ENCODE data around the gene FRYL. TPM values are rescaled to one million over a fixed set of nuclear protein-coding genes. Genes with fewer than 3 reads are reported as not detected.

FRYL gene
- total RNA-seq, 1 experiment from 2014 or later = 53.9 TPM

DNA sequence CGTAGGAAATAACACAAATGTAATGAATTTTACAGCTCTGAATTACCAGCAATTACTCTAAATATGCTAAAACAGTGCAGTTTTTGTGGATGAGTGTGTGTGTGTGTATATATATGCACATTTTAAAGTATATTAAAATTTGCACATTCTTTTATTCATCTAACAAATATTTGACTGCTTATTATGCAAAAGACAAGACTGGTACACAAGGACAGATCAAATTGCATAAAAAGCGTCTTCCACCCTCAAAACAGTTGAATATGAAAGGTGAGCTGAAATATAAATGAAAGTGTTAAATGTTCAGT, 276.1 kb downstream of the FRYL start:
- no peaks in the 10 kb centered on the region for H3K9me3 Mint-ChIP-seq (ENCODE audit: unreplicated experiment)
- ChIA-PET POLR2A (no interaction called here), CTCF (interaction anchor here (0.6 kb wide), 2 partner anchors 8 to 176 kb away, joined by 3 read pairs; no protein-coding TSS in a partner anchor)
- no peak for DNase-seq (ENCODE audit: unreplicated experiment)
- intact Hi-C loops (cut with micrococcal nuclease) = no loop called here
- TF ChIP-seq, protein P1, sequence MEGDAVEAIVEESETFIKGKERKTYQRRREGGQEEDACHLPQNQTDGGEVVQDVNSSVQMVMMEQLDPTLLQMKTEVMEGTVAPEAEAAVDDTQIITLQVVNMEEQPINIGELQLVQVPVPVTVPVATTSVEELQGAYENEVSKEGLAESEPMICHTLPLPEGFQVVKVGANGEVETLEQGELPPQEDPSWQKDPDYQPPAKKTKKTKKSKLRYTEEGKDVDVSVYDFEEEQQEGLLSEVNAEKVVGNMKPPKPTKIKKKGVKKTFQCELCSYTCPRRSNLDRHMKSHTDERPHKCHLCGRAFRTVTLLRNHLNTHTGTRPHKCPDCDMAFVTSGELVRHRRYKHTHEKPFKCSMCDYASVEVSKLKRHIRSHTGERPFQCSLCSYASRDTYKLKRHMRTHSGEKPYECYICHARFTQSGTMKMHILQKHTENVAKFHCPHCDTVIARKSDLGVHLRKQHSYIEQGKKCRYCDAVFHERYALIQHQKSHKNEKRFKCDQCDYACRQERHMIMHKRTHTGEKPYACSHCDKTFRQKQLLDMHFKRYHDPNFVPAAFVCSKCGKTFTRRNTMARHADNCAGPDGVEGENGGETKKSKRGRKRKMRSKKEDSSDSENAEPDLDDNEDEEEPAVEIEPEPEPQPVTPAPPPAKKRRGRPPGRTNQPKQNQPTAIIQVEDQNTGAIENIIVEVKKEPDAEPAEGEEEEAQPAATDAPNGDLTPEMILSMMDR (IDR thresholded peaks at IDR 0.05; ENCODE audit: unreplicated experiment) = no peak
- H3K4me3 Mint-ChIP-seq (ENCODE audit: unreplicated experiment) = no peak overlapping the region
- no peak overlapping the region for H3K27ac Mint-ChIP-seq (ENCODE audit: low read depth, unreplicated experiment)
- no TSS peak for BruUV-seq (replicated peaks)
- no peaks in the 10 kb centered on the region for H3K4me1 Mint-ChIP-seq (ENCODE audit: insufficient read depth, unreplicated experiment)
- H3K36me3 Mint-ChIP-seq (ENCODE audit: insufficient read depth, unreplicated experiment) = peaks cover 35% of the 10 kb centered on the region
- no peaks in the 10 kb centered on the region for H3K27me3 Mint-ChIP-seq (ENCODE audit: insufficient read depth, unreplicated experiment)

DNA sequence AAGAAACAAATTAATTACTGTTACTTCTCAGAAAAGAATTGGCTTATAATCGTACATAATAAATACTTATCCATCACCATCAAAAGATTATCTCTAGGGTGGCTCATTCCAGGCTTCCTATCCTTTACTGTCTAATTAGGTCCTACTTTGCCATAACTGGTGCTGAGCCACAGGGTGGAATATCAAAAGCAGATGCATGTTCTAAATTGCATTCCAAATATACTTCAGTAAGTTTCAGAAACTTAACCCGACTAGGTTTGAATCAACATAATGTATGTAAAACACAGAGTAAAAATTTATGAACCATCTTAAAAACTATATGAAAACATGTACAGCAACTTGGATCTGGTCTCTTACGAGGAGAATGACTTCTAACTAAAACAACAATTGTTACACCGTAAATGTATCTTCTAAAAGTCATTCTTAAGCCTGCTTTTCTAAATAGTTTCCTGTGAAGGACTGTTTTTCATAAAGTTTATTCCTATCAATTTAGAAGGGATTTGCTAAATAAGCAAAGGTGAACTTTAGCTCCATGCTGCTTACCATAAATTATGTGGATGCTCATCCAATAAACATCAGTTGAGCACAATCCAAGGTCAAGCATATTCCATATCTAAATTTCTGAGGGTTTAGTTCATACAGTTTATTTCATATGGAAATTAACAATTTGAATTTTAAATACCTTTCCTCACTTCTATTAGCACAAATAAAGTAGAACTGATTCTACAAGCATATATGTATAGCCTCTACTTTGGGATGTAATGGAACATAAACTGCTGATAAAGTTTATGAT, 276.6 kb downstream of the FRYL start:
- intact Hi-C loops (cut with micrococcal nuclease) = no loop called here
- TF ChIP-seq, protein P1 (IDR thresholded peaks at IDR 0.05; ENCODE audit: unreplicated experiment) = no peak
- no peaks in the 10 kb centered on the region for H3K27me3 Mint-ChIP-seq (ENCODE audit: insufficient read depth, unreplicated experiment)
- H3K27ac Mint-ChIP-seq (ENCODE audit: low read depth, unreplicated experiment) = no peak overlapping the region
- no peaks in the 10 kb centered on the region for H3K9me3 Mint-ChIP-seq (ENCODE audit: unreplicated experiment)
- peaks cover 32% of the 10 kb centered on the region for H3K36me3 Mint-ChIP-seq (ENCODE audit: insufficient read depth, unreplicated experiment)
- no TSS peak for BruUV-seq (replicated peaks)
- POLR2A ChIA-PET = no interaction called here
- DNase-seq (ENCODE audit: unreplicated experiment) = no peak
- no peak overlapping the region for H3K4me3 Mint-ChIP-seq (ENCODE audit: unreplicated experiment)
- CTCF ChIA-PET = interaction anchor here (0.6 kb wide), 2 partner anchors 9 to 175 kb away, joined by 3 read pairs; no protein-coding TSS in a partner anchor
- no peaks in the 10 kb centered on the region for H3K4me1 Mint-ChIP-seq (ENCODE audit: insufficient read depth, unreplicated experiment)

DNA sequence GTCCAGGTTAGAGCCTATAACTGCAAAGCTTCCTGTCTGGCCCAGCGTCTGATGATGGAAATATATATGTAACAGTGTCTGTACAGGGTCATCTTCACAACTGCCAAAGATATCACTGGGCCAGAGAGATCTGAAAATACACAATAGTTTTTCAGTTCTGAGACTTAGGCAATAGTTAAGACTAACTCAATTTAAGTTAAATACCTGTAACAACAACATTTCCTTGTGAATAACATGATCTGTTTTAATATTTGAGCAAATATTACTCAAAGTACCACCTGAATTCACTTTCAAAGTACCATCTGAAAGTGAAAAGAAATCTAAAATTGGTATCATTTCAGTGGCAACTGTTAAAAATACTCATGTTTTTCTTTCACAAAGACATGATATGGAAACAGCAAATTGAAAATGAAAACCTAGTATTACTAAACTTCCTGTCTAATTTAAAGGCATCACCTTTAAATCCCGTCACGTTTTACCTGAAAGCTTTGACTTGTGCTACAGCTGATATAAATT, 280.5 kb downstream of the FRYL start:
- TF ChIP-seq, protein P1 (IDR thresholded peaks at IDR 0.05; ENCODE audit: unreplicated experiment) = no peak
- ChIA-PET POLR2A (interaction anchor here (0.6 kb wide), 1 partner anchor 600 kb away, joined by 3 read pairs; no protein-coding TSS in a partner anchor), CTCF (no interaction called here)
- BruUV-seq (replicated peaks) = no TSS peak
- Mint-ChIP-seq H3K27ac (ENCODE audit: low read depth, unreplicated experiment) (no peak overlapping the region), H3K4me3 (ENCODE audit: unreplicated experiment) (no peak overlapping the region), H3K36me3 (ENCODE audit: insufficient read depth, unreplicated experiment) (peaks cover 29% of the 10 kb centered on the region), H3K9me3 (ENCODE audit: unreplicated experiment) (no peaks in the 10 kb centered on the region), H3K27me3 (ENCODE audit: insufficient read depth, unreplicated experiment) (no peaks in the 10 kb centered on the region), H3K4me1 (ENCODE audit: insufficient read depth, unreplicated experiment) (no peaks in the 10 kb centered on the region)
- intact Hi-C loops (cut with micrococcal nuclease) = no loop called here
- no peak for DNase-seq (ENCODE audit: unreplicated experiment)

DNA sequence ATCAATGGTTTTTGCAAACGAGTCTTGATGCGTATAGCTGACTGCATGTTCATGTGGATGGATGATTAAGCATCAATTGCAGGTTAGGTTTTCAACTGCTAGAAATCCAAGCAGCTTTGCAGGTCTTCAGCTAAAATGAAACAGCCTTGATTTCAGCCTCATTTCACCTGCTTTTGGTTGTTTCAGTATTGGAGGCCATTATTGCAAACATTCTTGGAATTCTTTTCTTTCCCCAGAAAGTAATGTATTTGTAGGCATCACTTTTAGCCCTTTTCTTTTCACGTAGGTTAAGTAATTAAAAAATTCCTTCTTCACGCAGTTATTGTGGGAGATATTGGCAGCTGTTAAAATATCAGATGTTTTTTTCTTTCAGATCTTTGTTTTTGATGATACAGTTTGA, 281.2 kb downstream of the FRYL start:
- TF ChIP-seq, protein P1 (IDR thresholded peaks at IDR 0.05; ENCODE audit: unreplicated experiment) = no peak
- ChIA-PET POLR2A (no interaction called here), CTCF (no interaction called here)
- no peak overlapping the region for H3K27ac Mint-ChIP-seq (ENCODE audit: low read depth, unreplicated experiment)
- H3K4me1 Mint-ChIP-seq (ENCODE audit: insufficient read depth, unreplicated experiment) = no peaks in the 10 kb centered on the region
- no peaks in the 10 kb centered on the region for H3K27me3 Mint-ChIP-seq (ENCODE audit: insufficient read depth, unreplicated experiment)
- no peaks in the 10 kb centered on the region for H3K9me3 Mint-ChIP-seq (ENCODE audit: unreplicated experiment)
- no TSS peak for BruUV-seq (replicated peaks)
- DNase-seq (ENCODE audit: unreplicated experiment) = no peak
- H3K4me3 Mint-ChIP-seq (ENCODE audit: unreplicated experiment) = no peak overlapping the region
- H3K36me3 Mint-ChIP-seq (ENCODE audit: insufficient read depth, unreplicated experiment) = peaks cover 34% of the 10 kb centered on the region
- intact Hi-C loops (cut with micrococcal nuclease) = no loop called here
